K562 (cell line): ENCODE measurements around the gene OTUD5. TPM values are rescaled to one million over a fixed set of nuclear protein-coding genes. Genes with fewer than 3 reads are reported as not detected.

Experiments
- ATAC-seq: fragments of 200-7000 bp; cut with Tn5 transposase; 3 replicates; pipeline ENCODE4 v1.9.1; 2020; ENCODE audit warnings: moderate library complexity
- BruUV-seq: library from RNA; stranded (reverse); fragments of 400-500 nt; replicated peaks from 2 replicates; lab custom pipeline; 2021; lab: Mats Ljungman, UMichigan
- CTCF ChIA-PET: fragments of 300-600 bp; formaldehyde crosslinking; extraction: SDS; loops from one replicate; lab custom pipeline; 2021; ENCODE audit warnings: low intra/inter-chr PET ratio; lab: Yijun Ruan, JAX
- POLR2A ChIA-PET: fragments of 300-600, 350-650 bp; sonication (Branson Sonifier 250); formaldehyde crosslinking; extraction: SDS; loops from one replicate; lab custom pipeline; 2021; ENCODE audit warnings: antibody characterized with exemption, inconsistent platforms; lab: Yijun Ruan, JAX
- DNase-seq, 4 experiments: peaks; one replicate each; pipeline versions ENCODE4 v3.0.0 to v3.0.0-alpha.2; 2011 to 2018; ENCODE audit warnings: low spot score in 3 of 4, mixed read lengths in 3 of 4; ENCODE audit errors: extremely low read depth in 1 of 4
- FAIRE-seq: peaks from 2 replicates; lab custom pipeline; 2011; peaks lifted over from hg19 to GRCh38; lab: Jason Lieb, UNC
- H2AFZ ChIP-seq: 2 replicates; pipeline ENCODE4 v1.6.0; 2011; ENCODE audit warnings: low read depth, low read length, control low read depth, inconsistent platforms
- H3K27ac ChIP-seq: fragments of 200-600 bp; 3 replicates; pipeline ENCODE4 v1.8.0; 2011; ENCODE audit warnings: low read depth, mild to moderate bottlenecking, control low read depth, inconsistent platforms, low read length, moderate library complexity, mixed read lengths; ENCODE audit errors: extremely low read depth
- H3K27me3 ChIP-seq, 2 experiments: fragments of 300-600 bp in 1 of 2; 2 replicates in 1 of 2; 3 replicates in 1 of 2; pipeline versions ENCODE4 v1.6.0 to v1.8.0; 2011; ENCODE audit warnings: inconsistent platforms in 2 of 2, low read length in 2 of 2, mild to moderate bottlenecking in 1 of 2, mixed read lengths in 1 of 2, moderate library complexity in 1 of 2; ENCODE audit not compliant: control insufficient read depth in 2 of 2, insufficient read depth in 2 of 2
- H3K36me3 ChIP-seq: fragments of 300-600 bp; 3 replicates; pipeline ENCODE4 v1.8.0; 2011; ENCODE audit warnings: mild to moderate bottlenecking, low read length, inconsistent platforms; ENCODE audit not compliant: control insufficient read depth, insufficient read depth
- H3K4me1 ChIP-seq, 2 experiments: fragments of 200-600 bp in 1 of 2; replicated peaks in 1 of 2; 2 replicates in 1 of 2; 3 replicates in 1 of 2; pipeline versions ENCODE4 v1.5.1 to v1.8.0; 2011; ENCODE audit warnings: inconsistent platforms in 2 of 2, low read length in 2 of 2, mild to moderate bottlenecking in 1 of 2, mixed read lengths in 1 of 2, moderate library complexity in 1 of 2; ENCODE audit not compliant: control insufficient read depth in 2 of 2, insufficient read depth in 2 of 2
- H3K4me2 ChIP-seq: 2 replicates; pipeline ENCODE4 v1.6.1; 2011; ENCODE audit warnings: low read length, control low read depth, inconsistent platforms, mixed read lengths; ENCODE audit not compliant: insufficient read depth
- H3K4me3 ChIP-seq: fragments of 200-600 bp; sonication (generic), shearing (Covaris generic); 2 replicates; pipeline ENCODE4 v1.5.1; 2016; ENCODE audit warnings: control low read depth, inconsistent platforms
- H3K79me2 ChIP-seq: fragments of 200-600 bp; 3 replicates; pipeline ENCODE4 v1.8.0; 2011; ENCODE audit warnings: low read length, inconsistent platforms; ENCODE audit not compliant: control insufficient read depth, insufficient read depth
- H3K9ac ChIP-seq, 2 experiments: 2 replicates each; pipeline versions ENCODE4 v1.6.0 to v1.6.1; 2011; ENCODE audit warnings: low read depth in 2 of 2, low read length in 2 of 2, control low read depth in 1 of 2, inconsistent platforms in 1 of 2, mild to moderate bottlenecking in 1 of 2, mixed read lengths in 1 of 2; ENCODE audit not compliant: insufficient read depth in 1 of 2
- H3K9me1 ChIP-seq: one replicate; pipeline ENCODE4 v1.6.0; 2011; ENCODE audit warnings: inconsistent platforms, mild to moderate bottlenecking, low read length, moderate library complexity; ENCODE audit not compliant: control insufficient read depth, insufficient read depth
- H3K9me3 ChIP-seq: replicated peaks from 2 replicates; pipeline ENCODE4 v1.5.1; 2011; ENCODE audit warnings: low read depth, low read length, inconsistent platforms; ENCODE audit not compliant: control insufficient read depth, insufficient read depth
- H4K20me1 ChIP-seq: replicated peaks from 2 replicates; pipeline ENCODE4 v1.6.1; 2011; ENCODE audit warnings: low read length, inconsistent platforms, mixed read lengths; ENCODE audit not compliant: control insufficient read depth, insufficient read depth
- ARID2 ChIP-seq: fragments of 450-650 bp; IDR thresholded peaks from 2 replicates; pipeline ENCODE4 v1.6.1; 2017; ENCODE audit warnings: antibody characterized with exemption, mild to moderate bottlenecking
- BRF1 ChIP-seq: IDR thresholded peaks from 3 replicates; pipeline ENCODE4 v1.6.1; 2011; ENCODE audit warnings: borderline replicate concordance, mild to moderate bottlenecking; ENCODE audit not compliant: insufficient read length; ENCODE audit errors: extremely low read depth
- NFRKB ChIP-seq: fragments of 450-650 bp; IDR thresholded peaks from 2 replicates; pipeline ENCODE4 v1.6.1; 2016; ENCODE audit warnings: low read depth
- ZNF354B ChIP-seq: fragments of 250-450 bp; sonication (Bioruptor Pico); IDR thresholded peaks from 2 replicates; pipeline ENCODE4 v1.4.0; 2020
- ZNF507 ChIP-seq: conservative IDR thresholded peaks from 2 replicates; pipeline ENCODE4 v1.6.1; 2017; ENCODE audit warnings: missing genetic modification characterization, missing compliant biosample characterization
- ZNF75A ChIP-seq: fragments of 450-650 bp; formaldehyde crosslinking; IDR thresholded peaks from 2 replicates; pipeline ENCODE4 v1.4.0; 2020; ENCODE audit warnings: mild to moderate bottlenecking
- WGBS: fragments of 100-300 bp; shearing (Covaris generic); methylation state at CpG from one replicate; pipeline ENCODE4 v1.1.6; 2016; ENCODE audit warnings: low coverage, mixed read lengths; ENCODE audit not compliant: insufficient coverage; ENCODE audit errors: missing lambda C conversion rate; 5-methylcytosine and 5-hydroxymethylcytosine counted together
- in situ Hi-C: fragments of 300-500 bp; cut with MboI; formaldehyde crosslinking; loops from 4 replicates; pipeline ENCODE4 v1.15.0; 2018; ENCODE audit warnings: inconsistent platforms, mixed read lengths
- intact Hi-C: fragments of 100-400 bp; cut with micrococcal nuclease; formaldehyde crosslinking; loops from 2 replicates; pipeline ENCODE4 v1.14.2; 2022
- polyA plus RNA-seq, 8 experiments: library from polyadenylated mRNA; depleted of rRNA in 4 of 8; stranded (reverse) in 5 of 8; unstranded in 3 of 8; fragments of >200 nt; fragmentation: Nextera tagmentation in 2 of 8; fragmentation: Illumina TruSeq in 1 of 8; extraction: Ambion mirVana in 2 of 8; extraction: Trizol in 1 of 8; gene quantifications; 2 replicates each; pipeline versions ENCODE4 v1.2.1 to v1.2.3, GENCODE V29; 2011 to 2014; ENCODE audit warnings: inconsistent platforms in 1 of 8, missing spikeins in 1 of 8
- total RNA-seq, 7 experiments: library from RNA; depleted of rRNA in 6 of 7; stranded (reverse); fragments of >200 nt in 6 of 7; fragmentation: Illumina TruSeq in 2 of 7; extraction: Trizol in 2 of 7; gene quantifications; 2 replicates each; pipeline versions ENCODE4 v1.2.1 to v1.2.3, GENCODE V29; 2011 to 2021; ENCODE audit warnings: low replicate concordance in 1 of 7
- TF ChIP-seq, protein P1 (sequence below): sonication (generic); formaldehyde crosslinking; IDR thresholded peaks from 2 replicates; pipeline ENCODE4 v1.8.0; 2023; ENCODE audit warnings: mild to moderate bottlenecking, missing genetic modification reagents
- TF ChIP-seq, protein P2 (sequence below): IDR thresholded peaks from 3 replicates; pipeline ENCODE4 v1.6.1; 2011; ENCODE audit warnings: borderline replicate concordance, mild to moderate bottlenecking; ENCODE audit not compliant: insufficient read length, insufficient read depth

The OTUD5 gene
- total and polyA plus RNA-seq, 9 of the 15 experiments (the other 6 are each of a cell fraction or from before 2014, with no cell fraction given) = 3.6 to 102 (median 59.0) TPM

DNA sequence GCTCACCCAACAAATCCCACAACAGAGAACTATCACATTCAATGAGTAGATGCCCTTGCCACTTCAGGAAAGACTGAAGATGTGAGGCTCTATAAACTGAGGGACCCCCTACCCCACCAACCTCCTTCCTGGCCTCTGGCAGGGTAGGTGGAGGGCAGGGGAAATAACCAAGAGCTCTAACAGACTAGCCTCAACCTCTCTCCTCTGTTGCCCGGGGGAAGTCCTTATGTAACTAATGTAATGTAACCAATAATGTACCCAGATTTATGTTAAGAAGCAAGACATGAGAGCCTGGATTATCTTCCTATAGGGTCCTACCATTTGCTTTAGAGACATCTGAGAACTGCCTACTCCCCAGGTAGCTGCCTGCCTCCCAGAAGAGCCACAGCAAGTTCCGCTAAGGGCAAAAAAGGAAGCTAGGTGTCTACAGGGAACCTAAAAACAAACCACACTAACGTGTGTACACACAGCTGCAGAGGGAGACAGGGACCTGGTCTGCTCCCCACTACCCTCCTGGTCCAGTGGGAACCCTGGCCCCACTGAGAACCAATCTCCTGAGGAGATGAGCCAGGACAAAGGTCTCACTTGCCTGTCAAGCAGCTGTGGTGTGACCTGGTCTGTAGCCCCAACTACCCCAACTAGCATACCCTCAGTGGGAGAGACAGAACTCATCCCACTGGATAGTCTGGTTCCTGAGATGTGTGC, 17.7 kb downstream of the OTUD5 start:
- Histone ChIP-seq H3K27ac (peak overlapping the region; percentile 91), H3K79me2 (peaks cover 96% of the 10 kb centered on the region), H3K27me3 (no peaks in the 10 kb centered on the region), H3K36me3 (peaks cover 67% of the 10 kb centered on the region), H2AFZ (no peak overlapping the region), H3K9me3 (no peaks in the 10 kb centered on the region), H3K9me1 (no peaks in the 10 kb centered on the region), H3K4me1 (peaks cover 65 to 84% of the 10 kb centered on the region in 2 experiments), H3K4me3 (no peak overlapping the region), H3K4me2 (peak overlapping the region; percentile 30), H3K9ac (peak overlapping the region; percentile 60 to 65; a peak in 3 of 4 replicates), H4K20me1 (no peaks in the 10 kb centered on the region)
- FAIRE-seq = no peak
- TF ChIP-seq, protein P1, sequence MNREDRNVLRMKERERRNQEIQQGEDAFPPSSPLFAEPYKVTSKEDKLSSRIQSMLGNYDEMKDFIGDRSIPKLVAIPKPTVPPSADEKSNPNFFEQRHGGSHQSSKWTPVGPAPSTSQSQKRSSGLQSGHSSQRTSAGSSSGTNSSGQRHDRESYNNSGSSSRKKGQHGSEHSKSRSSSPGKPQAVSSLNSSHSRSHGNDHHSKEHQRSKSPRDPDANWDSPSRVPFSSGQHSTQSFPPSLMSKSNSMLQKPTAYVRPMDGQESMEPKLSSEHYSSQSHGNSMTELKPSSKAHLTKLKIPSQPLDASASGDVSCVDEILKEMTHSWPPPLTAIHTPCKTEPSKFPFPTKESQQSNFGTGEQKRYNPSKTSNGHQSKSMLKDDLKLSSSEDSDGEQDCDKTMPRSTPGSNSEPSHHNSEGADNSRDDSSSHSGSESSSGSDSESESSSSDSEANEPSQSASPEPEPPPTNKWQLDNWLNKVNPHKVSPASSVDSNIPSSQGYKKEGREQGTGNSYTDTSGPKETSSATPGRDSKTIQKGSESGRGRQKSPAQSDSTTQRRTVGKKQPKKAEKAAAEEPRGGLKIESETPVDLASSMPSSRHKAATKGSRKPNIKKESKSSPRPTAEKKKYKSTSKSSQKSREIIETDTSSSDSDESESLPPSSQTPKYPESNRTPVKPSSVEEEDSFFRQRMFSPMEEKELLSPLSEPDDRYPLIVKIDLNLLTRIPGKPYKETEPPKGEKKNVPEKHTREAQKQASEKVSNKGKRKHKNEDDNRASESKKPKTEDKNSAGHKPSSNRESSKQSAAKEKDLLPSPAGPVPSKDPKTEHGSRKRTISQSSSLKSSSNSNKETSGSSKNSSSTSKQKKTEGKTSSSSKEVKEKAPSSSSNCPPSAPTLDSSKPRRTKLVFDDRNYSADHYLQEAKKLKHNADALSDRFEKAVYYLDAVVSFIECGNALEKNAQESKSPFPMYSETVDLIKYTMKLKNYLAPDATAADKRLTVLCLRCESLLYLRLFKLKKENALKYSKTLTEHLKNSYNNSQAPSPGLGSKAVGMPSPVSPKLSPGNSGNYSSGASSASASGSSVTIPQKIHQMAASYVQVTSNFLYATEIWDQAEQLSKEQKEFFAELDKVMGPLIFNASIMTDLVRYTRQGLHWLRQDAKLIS (CRISPR knock-in tag) = 0 out of 2 replicates have a peak, but pooled peaks have one; percentile 24
- TF ChIP-seq ZNF75A (no peak), BRF1 (no peak), ZNF507 (no peak), ARID2 (no peak), ZNF354B (no peak), NFRKB (0 out of 2 replicates have a peak, but pooled peaks have one; percentile 28)
- TF ChIP-seq, protein P2, sequence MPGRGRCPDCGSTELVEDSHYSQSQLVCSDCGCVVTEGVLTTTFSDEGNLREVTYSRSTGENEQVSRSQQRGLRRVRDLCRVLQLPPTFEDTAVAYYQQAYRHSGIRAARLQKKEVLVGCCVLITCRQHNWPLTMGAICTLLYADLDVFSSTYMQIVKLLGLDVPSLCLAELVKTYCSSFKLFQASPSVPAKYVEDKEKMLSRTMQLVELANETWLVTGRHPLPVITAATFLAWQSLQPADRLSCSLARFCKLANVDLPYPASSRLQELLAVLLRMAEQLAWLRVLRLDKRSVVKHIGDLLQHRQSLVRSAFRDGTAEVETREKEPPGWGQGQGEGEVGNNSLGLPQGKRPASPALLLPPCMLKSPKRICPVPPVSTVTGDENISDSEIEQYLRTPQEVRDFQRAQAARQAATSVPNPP = no peak
- BruUV-seq = no TSS peak
- no peak for DNase-seq
- POLR2A ChIA-PET = interaction anchor here (0.6 to 1.2 kb wide), 4 partner anchors 18 to 173 kb away, joined by 3 to 11 read pairs (median 3); partner anchors contain the start of genes OTUD5, PQBP1 and TIMM17B
- ATAC-seq = no peak
- in situ Hi-C loops = no loop called here
- CTCF ChIA-PET = no interaction called here
- intact Hi-C loops = loop anchor here (5.0 kb wide), 1 partner anchor 137 kb away; the partner anchor contains the start of gene HDAC6
- WGBS = 46% methylated on average over 3 of the region's 3 CpGs
